Measurements from ENCODE around the gene PALD1.

GRCh38 chr10:70560511-70560941, 82.0 kb downstream of the PALD1 start:
- no peak for TF ChIP-seq CTCF (IDR thresholded peaks at IDR 0.05)
- TF ChIP-seq POLR2A (IDR thresholded peaks at IDR 0.05) = no peak

All from thyroid gland (tissue), 4 donors.